WTC11 (cell line): ENCODE measurements around the gene MIEF1.

Experiments used
- CTCF ChIP-seq: fragments of 200-600 bp; IDR thresholded peaks from 2 replicates; pipeline ENCODE4 v1.8.0; 2022; ENCODE audit warnings: antibody characterized with exemption
- JAZF1 ChIP-seq: fragments of 250-450 bp; sonication (Bioruptor Pico); IDR thresholded peaks from 2 replicates; pipeline ENCODE4 v1.9.0; 2021; ENCODE audit warnings: moderate library complexity, mild to moderate bottlenecking, inconsistent platforms
- NR1H2 ChIP-seq: sonication (generic); formaldehyde crosslinking; IDR thresholded peaks from 2 replicates; pipeline ENCODE4 v1.9.0; 2021; ENCODE audit warnings: mild to moderate bottlenecking, moderate library complexity, missing genetic modification reagents
- TEAD4 ChIP-seq: sonication (generic); formaldehyde crosslinking; IDR thresholded peaks from 2 replicates; pipeline ENCODE4 v1.8.0; 2022; ENCODE audit warnings: mild to moderate bottlenecking, missing genetic modification reagents
- TF ChIP-seq, protein P1 (sequence below): sonication (generic); formaldehyde crosslinking; IDR thresholded peaks from 2 replicates; pipeline ENCODE4 v1.8.0; 2023; ENCODE audit warnings: mild to moderate bottlenecking, missing genetic modification reagents

DNA sequence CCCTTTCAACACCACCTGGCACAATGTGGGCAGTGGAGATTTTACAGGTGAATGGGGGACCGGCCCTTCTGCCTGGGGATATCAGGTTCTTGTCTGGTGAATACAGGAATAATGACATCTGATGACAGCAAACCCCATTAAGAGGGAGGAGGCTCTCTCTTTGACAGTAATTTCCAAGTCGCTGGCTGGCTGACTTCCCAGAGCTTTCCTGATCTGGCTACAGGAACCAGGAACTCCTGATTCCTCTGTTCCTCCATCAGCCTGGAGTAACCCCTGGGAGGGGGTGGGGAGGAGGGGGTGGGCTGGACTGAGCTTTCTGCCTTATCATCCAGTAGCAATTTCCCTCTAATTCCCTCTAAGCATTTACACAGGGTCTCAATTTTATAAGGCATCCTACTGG lies 3.7 kb upstream of the MIEF1 start:
- TF ChIP-seq CTCF (no peak), TEAD4 (CRISPR knock-in tag) (no peak), JAZF1 (CRISPR knock-in tag) (no peak), NR1H2 (CRISPR knock-in tag) (no peak)
- TF ChIP-seq, protein P1, sequence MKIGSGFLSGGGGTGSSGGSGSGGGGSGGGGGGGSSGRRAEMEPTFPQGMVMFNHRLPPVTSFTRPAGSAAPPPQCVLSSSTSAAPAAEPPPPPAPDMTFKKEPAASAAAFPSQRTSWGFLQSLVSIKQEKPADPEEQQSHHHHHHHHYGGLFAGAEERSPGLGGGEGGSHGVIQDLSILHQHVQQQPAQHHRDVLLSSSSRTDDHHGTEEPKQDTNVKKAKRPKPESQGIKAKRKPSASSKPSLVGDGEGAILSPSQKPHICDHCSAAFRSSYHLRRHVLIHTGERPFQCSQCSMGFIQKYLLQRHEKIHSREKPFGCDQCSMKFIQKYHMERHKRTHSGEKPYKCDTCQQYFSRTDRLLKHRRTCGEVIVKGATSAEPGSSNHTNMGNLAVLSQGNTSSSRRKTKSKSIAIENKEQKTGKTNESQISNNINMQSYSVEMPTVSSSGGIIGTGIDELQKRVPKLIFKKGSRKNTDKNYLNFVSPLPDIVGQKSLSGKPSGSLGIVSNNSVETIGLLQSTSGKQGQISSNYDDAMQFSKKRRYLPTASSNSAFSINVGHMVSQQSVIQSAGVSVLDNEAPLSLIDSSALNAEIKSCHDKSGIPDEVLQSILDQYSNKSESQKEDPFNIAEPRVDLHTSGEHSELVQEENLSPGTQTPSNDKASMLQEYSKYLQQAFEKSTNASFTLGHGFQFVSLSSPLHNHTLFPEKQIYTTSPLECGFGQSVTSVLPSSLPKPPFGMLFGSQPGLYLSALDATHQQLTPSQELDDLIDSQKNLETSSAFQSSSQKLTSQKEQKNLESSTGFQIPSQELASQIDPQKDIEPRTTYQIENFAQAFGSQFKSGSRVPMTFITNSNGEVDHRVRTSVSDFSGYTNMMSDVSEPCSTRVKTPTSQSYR (CRISPR knock-in tag), result no peak
